H1 (cell line): ENCODE measurements around the gene NCSTN. TPM values are rescaled to one million over a fixed set of nuclear protein-coding genes. Genes with fewer than 3 reads are reported as not detected.

ENCODE experiments used
- CTCF ChIA-PET: fragments of 300-600 bp; sonication (Branson Sonifier 250); formaldehyde crosslinking; loops from one replicate; lab custom pipeline; 2021; ENCODE audit not compliant: partially characterized antibody; lab: Charles Lee
- POLR2A ChIA-PET: fragments of 300-600 bp; sonication (Branson Sonifier 250); formaldehyde crosslinking; loops from one replicate; lab custom pipeline; 2021; ENCODE audit warnings: inconsistent platforms; ENCODE audit not compliant: partially characterized antibody; lab: Charles Lee
- DNase-seq, 2 experiments: peaks; one replicate each; pipeline versions ENCODE4 v3.0.0 to v3.0.0-alpha.2; 2010 to 2022; ENCODE audit warnings: low spot score in 2 of 2, low read depth in 1 of 2, mixed read lengths in 1 of 2
- FAIRE-seq: peaks from 2 replicates; lab custom pipeline; 2011; peaks lifted over from hg19 to GRCh38; lab: Jason Lieb, UNC
- H2AFZ ChIP-seq: 2 replicates; pipeline ENCODE4 v1.8.1; 2012; ENCODE audit warnings: low read length, inconsistent platforms
- H2AK5ac ChIP-seq: 2 replicates; pipeline ENCODE4 v1.6.1; 2013; ENCODE audit warnings: low read depth, low read length
- H2BK120ac ChIP-seq: replicated peaks from 2 replicates; pipeline ENCODE3; 2013; ENCODE audit warnings: low read depth, low read length, inconsistent platforms
- H2BK12ac ChIP-seq: 2 replicates; pipeline ENCODE4 v1.6.1; 2013; ENCODE audit warnings: low read depth, low read length
- H2BK15ac ChIP-seq: 2 replicates; pipeline ENCODE4 v1.6.1; 2013; ENCODE audit warnings: low read length
- H2BK20ac ChIP-seq: 2 replicates; pipeline ENCODE4 v1.6.1; 2013; ENCODE audit warnings: low read length
- H2BK5ac ChIP-seq: 2 replicates; pipeline ENCODE4 v1.6.1; 2013; ENCODE audit warnings: low read depth, low read length
- H3K14ac ChIP-seq: 2 replicates; pipeline ENCODE4 v1.6.1; 2013; ENCODE audit warnings: inconsistent platforms; ENCODE audit not compliant: insufficient read length
- H3K18ac ChIP-seq: 2 replicates; pipeline ENCODE4 v1.6.1; 2013; ENCODE audit warnings: low read length; ENCODE audit errors: extremely low read depth
- H3K23ac ChIP-seq: 2 replicates; pipeline ENCODE4 v1.6.1; 2013; ENCODE audit warnings: inconsistent platforms; ENCODE audit not compliant: insufficient read length
- H3K23me2 ChIP-seq: 2 replicates; pipeline ENCODE4 v1.6.1; 2013; ENCODE audit warnings: low read depth, low read length
- H3K27ac ChIP-seq: 2 replicates; pipeline ENCODE4 v1.6.1; 2011; ENCODE audit warnings: low read depth, low read length, inconsistent platforms
- H3K27me3 ChIP-seq, 4 experiments: replicated peaks in 1 of 4; 1 replicate in 1 of 4; 2 replicates in 3 of 4; pipeline versions ENCODE4 v1.6.1 to v1.8.1; 2011 to 2013; ENCODE audit warnings: low read length in 3 of 4, mild to moderate bottlenecking in 3 of 4, inconsistent platforms in 2 of 4, mixed read lengths in 2 of 4, moderate library complexity in 1 of 4; ENCODE audit not compliant: control insufficient read depth in 3 of 4, insufficient read depth in 3 of 4; ENCODE audit errors: extremely low read depth in 1 of 4
- H3K36me3 ChIP-seq, 4 experiments: 2 replicates each; pipeline versions ENCODE4 v1.6.1 to v1.8.1; 2011 to 2013; ENCODE audit warnings: mild to moderate bottlenecking in 4 of 4, low read length in 3 of 4, moderate library complexity in 2 of 4, control low read depth in 1 of 4, inconsistent platforms in 1 of 4; ENCODE audit not compliant: insufficient read depth in 4 of 4, control insufficient read depth in 2 of 4
- H3K4ac ChIP-seq: replicated peaks from 2 replicates; pipeline ENCODE3; 2013; ENCODE audit warnings: low read length, low read depth, mixed read lengths, inconsistent platforms; ENCODE audit not compliant: insufficient read length
- H3K4me1 ChIP-seq, 4 experiments: replicated peaks in 1 of 4; 1 replicate in 1 of 4; 2 replicates in 3 of 4; pipeline versions ENCODE4 v1.6.1 to v1.8.1; 2011 to 2013; ENCODE audit warnings: low read length in 3 of 4, inconsistent platforms in 2 of 4, mixed read lengths in 1 of 4; ENCODE audit not compliant: insufficient read depth in 4 of 4, control insufficient read depth in 3 of 4
- H3K4me2 ChIP-seq, 2 experiments: 2 replicates each; pipeline versions ENCODE4 v1.6.1 to v1.8.1; 2011 to 2013; ENCODE audit warnings: low read depth in 2 of 2, low read length in 2 of 2, control low read depth in 1 of 2, inconsistent platforms in 1 of 2, mild to moderate bottlenecking in 1 of 2; ENCODE audit not compliant: insufficient read depth in 1 of 2
- H3K4me3 ChIP-seq, 4 experiments: fragments of 200-600, 300-600 bp in 1 of 4; sonication (generic), shearing (Covaris generic), sonication (Bioruptor Twin) in 1 of 4; 2 replicates each; pipeline versions ENCODE4 v1.5.1 to v1.8.1; 2011 to 2016; ENCODE audit warnings: low read length in 4 of 4, low read depth in 3 of 4, control low read depth in 2 of 4, inconsistent platforms in 2 of 4, mild to moderate bottlenecking in 2 of 4, mixed read lengths in 1 of 4, moderate library complexity in 1 of 4; ENCODE audit not compliant: insufficient read depth in 2 of 4; ENCODE audit errors: extremely low read depth in 1 of 4
- H3K56ac ChIP-seq: replicated peaks from 2 replicates; pipeline ENCODE3; 2013; ENCODE audit warnings: low read depth, mild to moderate bottlenecking, mixed read lengths, low read length, inconsistent platforms; ENCODE audit not compliant: insufficient read length
- H3K79me1 ChIP-seq: 2 replicates; pipeline ENCODE4 v1.6.1; 2013; ENCODE audit warnings: low read depth, low read length, control low read depth
- H3K79me2 ChIP-seq, 2 experiments: 2 replicates each; pipeline versions ENCODE4 v1.6.1 to v1.8.1; 2012 to 2013; ENCODE audit warnings: low read length in 2 of 2, mild to moderate bottlenecking in 2 of 2, inconsistent platforms in 1 of 2; ENCODE audit not compliant: insufficient read depth in 2 of 2, control insufficient read depth in 1 of 2
- H3K9ac ChIP-seq, 4 experiments: replicated peaks in 1 of 4; 1 replicate in 1 of 4; 2 replicates in 3 of 4; pipeline versions ENCODE4 v1.6.1 to v1.8.1; 2011 to 2013; ENCODE audit warnings: low read depth in 3 of 4, low read length in 3 of 4, control low read depth in 2 of 4, mild to moderate bottlenecking in 2 of 4, moderate library complexity in 2 of 4, inconsistent platforms in 1 of 4; ENCODE audit errors: extremely low read depth in 1 of 4
- H3K9me3 ChIP-seq, 2 experiments: 2 replicates each; pipeline versions ENCODE4 v1.6.1 to v1.8.1; 2012 to 2013; ENCODE audit warnings: mild to moderate bottlenecking in 2 of 2, moderate library complexity in 2 of 2, control low read depth in 1 of 2, inconsistent platforms in 1 of 2, low read depth in 1 of 2, low read length in 1 of 2, mixed read lengths in 1 of 2; ENCODE audit not compliant: insufficient read depth in 2 of 2
- H4K20me1 ChIP-seq, 2 experiments: replicated peaks in 1 of 2; 2 replicates each; pipeline versions ENCODE3 to v1.8.1; 2011 to 2013; ENCODE audit warnings: inconsistent platforms in 2 of 2, low read length in 2 of 2, mild to moderate bottlenecking in 1 of 2; ENCODE audit not compliant: insufficient read depth in 2 of 2, control insufficient read depth in 1 of 2
- H4K5ac ChIP-seq: 2 replicates; pipeline ENCODE4 v1.6.1; 2013; ENCODE audit warnings: low read length, low read depth, mixed read lengths, inconsistent platforms; ENCODE audit not compliant: insufficient read length
- H4K8ac ChIP-seq: 2 replicates; pipeline ENCODE4 v1.8.0; 2013; ENCODE audit warnings: mild to moderate bottlenecking, moderate library complexity, low read length, inconsistent platforms; ENCODE audit not compliant: insufficient read depth; ENCODE audit errors: extremely low read depth
- H4K91ac ChIP-seq: replicated peaks from 2 replicates; pipeline ENCODE3; 2013; ENCODE audit warnings: low read length, mixed read lengths, inconsistent platforms; ENCODE audit not compliant: insufficient read length
- EP300 ChIP-seq, 2 experiments: IDR thresholded peaks; 1 replicate in 1 of 2; 2 replicates in 1 of 2; pipeline ENCODE4 v1.6.1; 2011 to 2012; ENCODE audit warnings: low read depth in 2 of 2, low read length in 2 of 2, mild to moderate bottlenecking in 2 of 2, borderline replicate concordance in 1 of 2, inconsistent platforms in 1 of 2, moderate library complexity in 1 of 2
- SP2 ChIP-seq: IDR thresholded peaks from 2 replicates; pipeline ENCODE4 v1.6.1; 2012; ENCODE audit warnings: mild to moderate bottlenecking, low read length, inconsistent platforms
- whole genome bisulfite sequencing, 2 experiments: shearing (Covaris generic) in 1 of 2; methylation state at CpG; one replicate each; pipeline versions ENCODE4 v1.1.6 to v1.1.7; 2013 to 2015; ENCODE audit warnings: low lambda C conversion rate in 2 of 2, mixed read lengths in 2 of 2, inconsistent platforms in 1 of 2, low coverage in 1 of 2, missing lambda C conversion rate in 1 of 2; ENCODE audit not compliant: insufficient replicate concordance in 2 of 2, insufficient coverage in 1 of 2, insufficient read length in 1 of 2; ENCODE audit errors: extremely low coverage in 1 of 2, missing lambda C conversion rate in 1 of 2; 5-methylcytosine and 5-hydroxymethylcytosine counted together
- polyA plus RNA-seq, 7 experiments: library from polyadenylated mRNA; depleted of rRNA in 3 of 7; stranded (reverse) in 5 of 7; unstranded in 2 of 7; fragments of >200 nt in 5 of 7; fragments of 200-250 nt in 2 of 7; gene quantifications; 1 replicate in 5 of 7; 2 replicates in 1 of 7; 4 replicates in 1 of 7; pipeline versions ENCODE4 v1.2.1 to v1.2.3, GENCODE V29; 2011 to 2013; ENCODE audit warnings: missing spikeins in 2 of 7, mixed read lengths in 2 of 7
- total RNA-seq: library from RNA; stranded (reverse); fragmentation: NEBNext Ultra II Directional; extraction: Animal tissue kit (Norgen Biotek cat#: 25700); gene quantifications from 2 replicates; pipeline ENCODE4 v1.2.1, GENCODE V29; 2021

Gene NCSTN
- total and polyA plus RNA-seq, 2 of the 8 experiments (the other 6 are each of a cell fraction or from before 2014, with no cell fraction given): 64.7 to 125 TPM

- Histone ChIP-seq H3K27me3 (no peaks in the 10 kb centered on the region), H2BK5ac (no peak overlapping the region), H3K27ac (no peak overlapping the region), H2BK20ac (no peak overlapping the region), H2BK120ac (no peak overlapping the region), H3K79me2 (peaks cover 18 to 54% of the 10 kb centered on the region in 2 experiments), H2BK15ac (no peak overlapping the region), H4K20me1 (peaks cover 0 to 4% of the 10 kb centered on the region in 2 experiments), H3K4me3 (peak overlapping the region; percentile 88 to 98 (median 94); a peak in 5 of 8 replicates), H3K56ac (no peak overlapping the region), H3K9me3 (no peaks in the 10 kb centered on the region), H3K23ac (no peak overlapping the region), H3K18ac (no peak overlapping the region), H3K79me1 (no peaks in the 10 kb centered on the region; the same call in 1 of the 2 replicates), H4K5ac (no peak overlapping the region), H3K23me2 (no peaks in the 10 kb centered on the region; the same call in 1 of the 2 replicates), H3K36me3 (peaks cover 3 to 27% (median 16%) of the 10 kb centered on the region in 4 experiments; a peak in 7 of 8 replicates), H3K4ac (no peak overlapping the region), H2AFZ (no peak overlapping the region), H3K4me2 (peak overlapping the region; percentile 62 to 89), H3K4me1 (no peaks in the 10 kb centered on the region; a peak in 1 of 7 replicates), H4K8ac (no peak overlapping the region), H2AK5ac (no peak overlapping the region), H2BK12ac (no peak overlapping the region), H3K14ac (no peak overlapping the region), H4K91ac (no peak overlapping the region), H3K9ac (peak overlapping the region in 1 of 4 experiments; percentile 88; a peak in 1 of 7 replicates)
- ChIA-PET CTCF (interaction anchor here (0.8 to 26.0 kb wide), 7 partner anchors 10 to 274 kb away, joined by 3 to 683 read pairs (median 4); no protein-coding TSS in a partner anchor), POLR2A (interaction anchor here (1.1 to 2.2 kb wide), 8 partner anchors 9 to 32 kb away, joined by 3 to 12 read pairs (median 4); no protein-coding TSS in a partner anchor)
- 88% methylated on average over 3 of the region's 3 CpGs; no CpG with 5 or more reads in 1 of the 2 experiments for WGBS, 2 experiments
- FAIRE-seq (no peak), DNase-seq (no peak)
- TF ChIP-seq SP2 (no peak), EP300 (IDR thresholded peaks at IDR 0.05; ENCODE audit: borderline replicate concordance in 1 of 2, low read depth in 2 of 2, low read length in 2 of 2) (no peak)
These were observed 1.1 kb downstream of the NCSTN start for GRCh38 chr1:160344241-160344640.
